Activated CD4-positive, alpha-beta T cell treated with anti-CD3 and anti-CD28 coated beads for 24 hours (primary cell): ENCODE results near the gene USP49.
"Not testable (repeated sequence)": the region's sequence is repeated elsewhere in the genome, so short reads cannot be mapped to it uniquely, and the experiment has no call there.

Source experiments
- DNase-seq, 2 donors: peaks; one replicate each; pipeline ENCODE4 v3.0.0-alpha.2; 2020; ENCODE audit warnings: low read depth in 2 of 2

USP49 gene

GRCh38 chr6:41895300-41896233, at the start of gene USP49:
TSS of gene USP49 (minus strand) at chr6:41895375. CDS start at chr6:41806983, 88,392 bp downstream.
- peak; percentile 90 to 95 for DNase-seq

- no peak for DNase-seq
Measured at GRCh38 chr6:41943456-41943855, 48.3 kb upstream of the USP49 start.

GRCh38 chr6:41942882-41943281, 47.7 kb upstream of the USP49 start:
- not testable (repeated sequence) for DNase-seq

GRCh38 chr6:41942067-41942851, 47.1 kb upstream of the USP49 start:
- DNase-seq: no peak

- peak; percentile 87 to 91 for DNase-seq
Measured at GRCh38 chr6:41941280-41942066, 46.3 kb upstream of the USP49 start, which contains the start of gene CCND3. TSS of gene CCND3 (minus strand) at chr6:41941808. CDS start at chr6:41941649, 159 bp downstream.

GRCh38 chr6:41940759-41941279, 45.6 kb upstream of the USP49 start:
- DNase-seq: no peak

- peak in 1 of 2 donors; percentile 43 for DNase-seq
Measured at GRCh38 chr6:41939848-41940758, 44.9 kb upstream of the USP49 start.

- DNase-seq: no peak
Measured at GRCh38 chr6:41939176-41939847, 44.1 kb upstream of the USP49 start.

- DNase-seq: no peak
Measured at GRCh38 chr6:41938590-41939175, 43.5 kb upstream of the USP49 start.

GRCh38 chr6:41937861-41938574, 42.8 kb upstream of the USP49 start:
- no peak for DNase-seq

- DNase-seq: no peak
Measured at GRCh38 chr6:41937472-41937860, 42.3 kb upstream of the USP49 start.

GRCh38 chr6:41936073-41936837, 41.1 kb upstream of the USP49 start:
- peak in 1 of 2 donors; percentile 48 for DNase-seq

- DNase-seq: no peak
Measured at GRCh38 chr6:41935685-41936072, 40.5 kb upstream of the USP49 start.

GRCh38 chr6:41935193-41935574, 40.0 kb upstream of the USP49 start:
- no peak for DNase-seq

GRCh38 chr6:41934278-41935192, 39.4 kb upstream of the USP49 start:
- DNase-seq: no peak

- DNase-seq: no peak
Measured at GRCh38 chr6:41932378-41932777, 37.2 kb upstream of the USP49 start.

GRCh38 chr6:41931792-41932191, 36.6 kb upstream of the USP49 start:
- DNase-seq: no peak
